ENCODE results near the gene RBM20.
"Not testable (repeated sequence)": the region's sequence is repeated elsewhere in the genome, so short reads cannot be mapped to it uniquely, and the experiment has no call there.

The RBM20 gene

GRCh38 chr10:110765513-110766319 is 121.6 kb downstream of the RBM20 start:
- no peak for DNase-seq

- not testable (repeated sequence) for DNase-seq
Observed at GRCh38 chr10:110767601-110768000, 123.5 kb downstream of the RBM20 start.

- no peak for DNase-seq
Observed at GRCh38 chr10:110770243-110770642, 126.1 kb downstream of the RBM20 start.

- no peak for DNase-seq
Observed at GRCh38 chr10:110771486-110771885, 127.3 kb downstream of the RBM20 start.

GRCh38 chr10:110771991-110772390 is 127.9 kb downstream of the RBM20 start:
- no peak for DNase-seq

GRCh38 chr10:110772454-110773025 is 128.4 kb downstream of the RBM20 start:
- no peak for DNase-seq

GRCh38 chr10:110773693-110774068 is 129.5 kb downstream of the RBM20 start:
- no peak for DNase-seq

- no peak for DNase-seq
Observed at GRCh38 chr10:110774069-110775019, 130.2 kb downstream of the RBM20 start.

GRCh38 chr10:110775020-110775375 is 130.9 kb downstream of the RBM20 start:
- DNase-seq: no peak

- DNase-seq: no peak
Observed at GRCh38 chr10:110775406-110775805, 131.3 kb downstream of the RBM20 start.

- DNase-seq: no peak
Observed at GRCh38 chr10:110777017-110777416, 132.9 kb downstream of the RBM20 start.

GRCh38 chr10:110777661-110778060 is 133.5 kb downstream of the RBM20 start:
- DNase-seq: no peak

- DNase-seq: no peak
Observed at GRCh38 chr10:110778211-110778610, 134.1 kb downstream of the RBM20 start.

GRCh38 chr10:110779489-110779888 is 135.4 kb downstream of the RBM20 start:
- no peak for DNase-seq

- DNase-seq: no peak
Observed at GRCh38 chr10:110780704-110781103, 136.6 kb downstream of the RBM20 start.

GRCh38 chr10:110781139-110781538 is 137.0 kb downstream of the RBM20 start:
- no peak for DNase-seq

- DNase-seq: no peak
Observed at GRCh38 chr10:110782616-110783015, 138.5 kb downstream of the RBM20 start.

GRCh38 chr10:110783509-110784107 is 139.5 kb downstream of the RBM20 start:
- no peak for DNase-seq

GRCh38 chr10:110784198-110784597 is 140.1 kb downstream of the RBM20 start:
- DNase-seq: no peak

- no peak for DNase-seq
Observed at GRCh38 chr10:110786172-110786571, 142.0 kb downstream of the RBM20 start.

- DNase-seq: no peak
Observed at GRCh38 chr10:110788620-110789385, 144.7 kb downstream of the RBM20 start.

Data from amniotic stem cell (primary cell).